Gastrocnemius medialis (tissue), 4 donors: ENCODE data around the gene CTBP2. TPM values are rescaled to one million over a fixed set of nuclear protein-coding genes. Genes with fewer than 3 reads are reported as not detected.
"Not testable (repeated sequence)": the region's sequence is repeated elsewhere in the genome, so short reads cannot be mapped to it uniquely, and the experiment has no call there.

Experiments used
- ATAC-seq, 2 donors: fragments of 150-250 bp; one replicate each; pipeline ENCODE4 v1.9.1; 2016
- DNase-seq, 2 donors: peaks; one replicate each; pipeline ENCODE4 v3.0.0-alpha.2; 2019
- H3K27ac ChIP-seq, 4 donors: fragments of 200-600 bp; sonication (generic); 1 replicate in 1 of 4; 2 replicates in 3 of 4; pipeline ENCODE4 v1.5.1; 2016 to 2018; ENCODE audit warnings: mild to moderate bottlenecking in 2 of 4, moderate library complexity in 1 of 4
- H3K27me3 ChIP-seq, 3 donors: fragments of 200-600 bp; sonication (generic) in 2 of 3; 1 replicate in 1 of 3; 2 replicates in 2 of 3; pipeline versions ENCODE4 v1.5.1 to v1.6.0; 2016 to 2019; ENCODE audit warnings: mild to moderate bottlenecking in 1 of 3, moderate library complexity in 1 of 3
- H3K36me3 ChIP-seq, 2 donors: fragments of 200-600 bp; sonication (generic) in 1 of 2; one replicate each; pipeline ENCODE4 v1.5.1; 2017 to 2018
- H3K4me1 ChIP-seq, 2 donors: fragments of 200-600 bp; sonication (generic) in 1 of 2; one replicate each; pipeline ENCODE4 v1.5.1; 2016 to 2017; ENCODE audit warnings: mild to moderate bottlenecking in 2 of 2
- H3K4me3 ChIP-seq, 4 donors: fragments of 200-600 bp; sonication (generic) in 3 of 4; 1 replicate in 1 of 4; 2 replicates in 3 of 4; pipeline ENCODE4 v1.5.1; 2016 to 2019; ENCODE audit warnings: mild to moderate bottlenecking in 2 of 4
- H3K9me3 ChIP-seq, 3 donors: fragments of 200-600 bp; sonication (generic) in 2 of 3; 1 replicate in 1 of 3; 2 replicates in 2 of 3; pipeline ENCODE4 v1.5.1; 2016 to 2019
- CTCF ChIP-seq, 5 experiments: fragments of 450-650 bp in 3 of 5; fragments of 200-600 bp in 2 of 5; sonication (generic) in 2 of 5; IDR thresholded peaks in 4 of 5; conservative IDR thresholded peaks in 1 of 5; 1 replicate in 4 of 5; 2 replicates in 1 of 5; pipeline ENCODE4 v1.5.1; 2016 to 2019; ENCODE audit warnings: antibody characterized with exemption in 5 of 5, mild to moderate bottlenecking in 3 of 5, moderate library complexity in 3 of 5
- POLR2A ChIP-seq, 2 donors: fragments of 450-650 bp; IDR thresholded peaks; one replicate each; pipeline ENCODE4 v1.6.1; 2017; ENCODE audit warnings: antibody characterized with exemption in 2 of 2, mild to moderate bottlenecking in 2 of 2, moderate library complexity in 2 of 2
- in situ Hi-C, 4 donors: fragments of 200-750 bp; cut with MboI; loops; one replicate each; pipeline versions ENCODE4 v1.15.0 to v1.8.0; 2017; ENCODE audit warnings: low sequenced_read_pairs in 4 of 4
- intact Hi-C: fragments of 100-400 bp; cut with DNase I; formaldehyde crosslinking; loops from one replicate; pipeline ENCODE4 v1.15.1; 2023; ENCODE audit warnings: low total_unique reads
- total RNA-seq, 4 donors: library from RNA; depleted of rRNA; stranded (reverse); fragments of >200 nt; gene quantifications; one replicate each; pipeline versions ENCODE4 v1.1.0 to v1.2.3, GENCODE V29; 2016

The CTBP2 gene
- total RNA-seq, 4 donors from 2014 or later, result 13.9 to 36.7 (median 21.1) TPM

GRCh38 chr10:125151553-125152449 is 8.6 kb downstream of the CTBP2 start:
- in situ Hi-C loops, result loop anchor here in 3 of 4 donors (10.0 to 25.0 kb wide), 5 partner anchors 67 to 240 kb away; no protein-coding TSS in a partner anchor

GRCh38 chr10:125151170-125151552 is 9.2 kb downstream of the CTBP2 start:
- no peaks in the 10 kb centered on the region for H3K27me3 ChIP-seq
- H3K4me3 ChIP-seq, result no peak overlapping the region
- intact Hi-C loops, result loop anchor here (5.0 to 10.0 kb wide), 3 partner anchors 209 to 626 kb away; partner anchors contain the start of gene ZRANB1
- peaks cover 85 to 92% of the 10 kb centered on the region in 2 donors for H3K4me1 ChIP-seq
- ATAC-seq, result no peak
- peaks cover 0 to 5% of the 10 kb centered on the region in 2 donors for H3K36me3 ChIP-seq
- TF ChIP-seq POLR2A (IDR thresholded peaks at IDR 0.05), result no peak
- TF ChIP-seq CTCF (IDR thresholded peaks at IDR 0.05 in 4 of 5, conservative IDR thresholded peaks at IDR 0.05 in 1 of 5), result no peak
- H3K9me3 ChIP-seq, result no peaks in the 10 kb centered on the region
- peak overlapping the region; percentile 88 to 99 (median 97) for H3K27ac ChIP-seq
- DNase-seq, result no peak
- in situ Hi-C loops, result loop anchor here in 3 of 4 donors (10.0 to 25.0 kb wide), 5 partner anchors 66 to 239 kb away; no protein-coding TSS in a partner anchor

More at GRCh38 chr10:125151553-125152449, 8.6 kb downstream of the CTBP2 start:
- Histone ChIP-seq H3K36me3 (peaks cover 0 to 5% of the 10 kb centered on the region in 2 donors), H3K4me1 (peaks cover 87 to 95% of the 10 kb centered on the region in 2 donors), H3K27me3 (no peaks in the 10 kb centered on the region), H3K9me3 (no peaks in the 10 kb centered on the region), H3K4me3 (no peak overlapping the region), H3K27ac (peak overlapping the region; percentile 88 to 99 (median 97))
- DNase-seq, result no peak
- no peak for ATAC-seq
- intact Hi-C loops, result loop anchor here (2.0 to 10.0 kb wide), 4 partner anchors 89 to 627 kb away; partner anchors contain the start of gene ZRANB1
- TF ChIP-seq POLR2A (IDR thresholded peaks at IDR 0.05), result no peak

DNA sequence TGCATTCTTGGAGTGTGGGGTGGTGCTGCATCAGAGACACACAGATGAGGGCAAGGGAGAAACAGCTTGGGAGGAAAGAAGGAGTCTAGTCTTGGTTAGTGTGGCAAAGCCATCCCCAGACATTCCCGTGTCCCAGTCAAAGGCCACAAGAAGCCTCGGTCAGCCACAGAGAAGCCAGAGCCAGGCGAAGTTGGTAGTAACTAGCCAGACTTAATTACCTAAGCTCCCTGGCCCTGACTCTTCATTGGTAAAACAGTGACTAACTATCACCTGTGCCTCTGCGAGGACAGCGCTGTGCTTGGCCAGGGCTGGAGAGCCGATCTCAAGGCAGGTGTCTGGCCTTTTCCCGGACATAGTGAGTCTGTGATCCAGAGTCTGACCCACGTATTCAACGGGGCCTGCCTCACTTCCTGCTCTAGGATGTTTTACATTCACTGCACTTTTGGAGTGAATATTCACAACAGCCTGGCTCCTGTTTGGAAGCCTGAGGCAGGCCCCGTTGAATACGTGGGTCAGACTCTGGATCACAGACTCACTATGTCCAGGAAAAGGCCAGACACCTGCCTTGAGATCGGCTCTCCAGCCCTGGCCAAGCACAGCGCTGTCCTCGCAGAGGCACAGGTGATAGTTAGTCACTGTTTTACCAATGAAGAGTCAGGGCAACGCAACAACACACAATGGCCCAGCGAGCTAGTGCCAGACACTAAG is 9.8 kb downstream of the CTBP2 start:
- DNase-seq, result peak in 1 of 2 donors; percentile 50
- in situ Hi-C loops, result loop anchor here in 3 of 4 donors (10.0 to 25.0 kb wide), 5 partner anchors 66 to 238 kb away; no protein-coding TSS in a partner anchor
- peak overlapping the region; percentile 88 to 99 (median 97) for H3K27ac ChIP-seq
- TF ChIP-seq POLR2A (IDR thresholded peaks at IDR 0.05), result peak in 1 of 2 donors; percentile 40
- not testable (repeated sequence) for H3K9me3 ChIP-seq, H3K4me3 ChIP-seq, H3K36me3 ChIP-seq, H3K27me3 ChIP-seq
- intact Hi-C loops, result loop anchor here (5.0 to 10.0 kb wide), 3 partner anchors 208 to 626 kb away; partner anchors contain the start of gene ZRANB1
- peak; percentile 33 to 38 for ATAC-seq
- peaks cover 81 to 91% of the 10 kb centered on the region in 2 donors for H3K4me1 ChIP-seq

DNA sequence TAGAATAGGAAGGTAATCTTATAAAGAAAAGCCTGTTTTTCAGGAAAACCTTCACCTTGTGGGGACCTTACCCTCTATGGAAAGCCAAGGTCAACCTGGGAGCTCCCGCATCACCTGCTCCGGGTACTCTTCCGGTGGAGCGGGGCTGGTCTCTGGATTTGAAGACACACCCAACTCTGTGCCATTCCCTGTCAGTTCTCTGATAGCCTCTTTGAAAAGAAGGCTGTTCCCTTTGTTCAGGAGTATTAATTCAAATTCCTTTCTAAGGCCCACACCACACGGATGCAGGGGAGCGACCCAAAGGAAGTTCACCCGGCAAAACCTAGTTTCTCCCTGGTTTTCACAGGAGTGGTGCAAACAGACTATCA is 10.7 kb downstream of the CTBP2 start:
- H3K27ac ChIP-seq, result peak overlapping the region; percentile 88 to 99 (median 97)
- DNase-seq (no peak), ATAC-seq (no peak)
- no peaks in the 10 kb centered on the region for H3K27me3 ChIP-seq
- peaks cover 0 to 5% of the 10 kb centered on the region in 2 donors for H3K36me3 ChIP-seq
- TF ChIP-seq CTCF (IDR thresholded peaks at IDR 0.05 in 4 of 5, conservative IDR thresholded peaks at IDR 0.05 in 1 of 5) (no peak), POLR2A (IDR thresholded peaks at IDR 0.05) (no peak)
- H3K9me3 ChIP-seq, result no peaks in the 10 kb centered on the region
- intact Hi-C loops (loop anchor here (2.0 to 10.0 kb wide), 5 partner anchors 65 to 625 kb away; partner anchors contain the start of gene ZRANB1), in situ Hi-C loops (loop anchor here in 3 of 4 donors (10.0 to 25.0 kb wide), 5 partner anchors 65 to 237 kb away; no protein-coding TSS in a partner anchor)
- peaks cover 81 to 91% of the 10 kb centered on the region in 2 donors for H3K4me1 ChIP-seq
- H3K4me3 ChIP-seq, result no peak overlapping the region

DNA sequence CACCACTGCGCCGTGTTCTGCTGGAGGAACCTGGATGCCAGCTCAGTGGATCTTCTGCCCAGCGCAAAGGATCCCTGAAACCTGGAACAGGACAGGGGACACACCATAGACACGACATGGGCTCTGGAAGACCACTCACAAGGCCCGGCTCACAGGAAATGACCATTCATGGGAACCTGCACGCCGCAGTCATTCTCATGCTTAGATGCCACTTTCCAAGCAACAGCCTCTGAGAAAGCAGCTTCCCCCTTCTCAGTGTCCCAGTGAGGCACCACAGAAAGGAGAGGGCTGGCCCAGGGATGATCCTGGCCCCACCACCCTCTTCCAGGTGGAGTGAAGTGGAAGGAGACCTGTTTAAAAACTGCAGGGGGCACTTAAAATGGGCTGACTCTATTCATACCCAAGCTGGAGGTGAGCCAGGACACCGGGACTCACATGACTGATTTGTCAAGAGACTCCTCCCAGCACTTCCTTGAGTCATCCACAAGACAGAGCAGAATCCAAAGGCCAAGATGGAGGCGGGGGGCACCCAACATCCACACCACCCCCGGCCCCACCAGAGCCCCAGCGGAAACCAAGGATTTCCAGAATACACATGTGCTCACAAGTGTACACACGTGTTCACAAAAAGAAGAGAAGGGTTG is 11.2 kb downstream of the CTBP2 start:
- H3K27ac ChIP-seq, result peak overlapping the region; percentile 88 to 99 (median 97)
- peaks cover 0 to 5% of the 10 kb centered on the region in 2 donors for H3K36me3 ChIP-seq
- peaks cover 81 to 91% of the 10 kb centered on the region in 2 donors for H3K4me1 ChIP-seq
- H3K27me3 ChIP-seq, result no peaks in the 10 kb centered on the region
- TF ChIP-seq CTCF (IDR thresholded peaks at IDR 0.05 in 4 of 5, conservative IDR thresholded peaks at IDR 0.05 in 1 of 5) (no peak), POLR2A (IDR thresholded peaks at IDR 0.05) (peak in 1 of 2 donors; percentile 24)
- H3K4me3 ChIP-seq, result no peak overlapping the region
- no peaks in the 10 kb centered on the region for H3K9me3 ChIP-seq
- ATAC-seq (peak; percentile 75 to 77), DNase-seq (peak; percentile 77 to 92)
- in situ Hi-C loops (no loop called here), intact Hi-C loops (loop anchor here (2.0 kb wide), 2 partner anchors 64 to 104 kb away; no protein-coding TSS in a partner anchor)
